ENCODE measurements around the gene RPS21. TPM values are rescaled to one million over a fixed set of nuclear protein-coding genes. Genes with fewer than 3 reads are reported as not detected.

Gene RPS21
- total RNA-seq, 1 donor from 2014 or later, result 1,160 TPM

- Mint-ChIP-seq H3K4me3 (ENCODE audit: low read depth) (no peak overlapping the region), H3K27me3 (no peaks in the 10 kb centered on the region), H3K9me3 (ENCODE audit: low read depth) (no peaks in the 10 kb centered on the region), H3K4me1 (ENCODE audit: low read depth) (no peaks in the 10 kb centered on the region), H3K36me3 (ENCODE audit: insufficient read depth) (peaks cover 2% of the 10 kb centered on the region), H3K27ac (no peak overlapping the region)
- no peak for DNase-seq (ENCODE audit: low spot score, unreplicated experiment)
- no peak for TF ChIP-seq CTCF (IDR thresholded peaks at IDR 0.05; ENCODE audit: unreplicated experiment)
These were observed 8.7 kb downstream of the RPS21 start for GRCh38 chr20:62395311-62396242.

DNA sequence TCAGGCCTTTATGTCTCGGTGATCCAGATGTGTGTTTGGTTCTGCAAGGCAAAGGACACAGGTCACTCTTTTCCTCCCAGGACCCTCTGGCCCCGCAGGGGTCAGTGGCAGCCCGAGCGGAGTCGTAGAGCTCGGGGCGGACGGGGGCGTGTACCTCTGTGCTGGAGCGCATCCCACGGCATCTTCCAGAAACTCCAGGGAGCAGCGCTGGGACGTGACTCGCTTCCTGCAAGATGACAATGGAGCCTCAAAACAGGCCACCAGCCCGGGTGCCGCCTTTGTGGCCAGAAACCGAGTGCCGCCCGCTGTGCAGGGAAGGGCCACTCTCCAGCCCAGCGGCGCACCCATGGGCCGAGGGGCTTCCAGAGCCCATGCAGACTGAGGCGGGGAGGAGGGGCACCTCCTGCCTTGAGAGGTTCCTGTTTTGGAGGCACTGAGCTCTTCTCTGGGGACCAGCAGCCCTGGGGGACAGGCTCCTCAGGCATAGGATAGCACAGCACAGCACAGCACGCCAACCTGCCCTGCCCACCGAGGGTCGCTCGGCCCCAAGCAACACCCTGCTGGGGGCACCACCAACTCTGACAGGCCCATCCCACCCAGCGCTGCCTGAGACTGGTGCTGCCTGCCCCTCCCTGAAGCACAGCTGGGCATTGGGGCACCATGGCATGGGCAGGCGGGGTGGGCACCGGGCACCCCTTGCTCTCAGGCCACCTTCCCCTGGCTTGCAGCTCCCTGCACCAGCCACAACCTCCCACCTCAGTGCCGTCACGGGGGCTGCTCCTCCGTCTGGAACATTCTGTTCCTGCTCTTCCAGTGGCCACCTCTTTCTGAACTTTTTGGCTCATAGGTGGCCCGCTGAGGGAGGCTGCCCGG, 9.7 kb downstream of the RPS21 start:
- H3K27ac Mint-ChIP-seq, result no peak overlapping the region
- DNase-seq (ENCODE audit: low spot score, unreplicated experiment), result no peak
- H3K9me3 Mint-ChIP-seq (ENCODE audit: low read depth), result no peaks in the 10 kb centered on the region
- H3K36me3 Mint-ChIP-seq (ENCODE audit: insufficient read depth), result peaks cover 4% of the 10 kb centered on the region
- H3K27me3 Mint-ChIP-seq, result no peaks in the 10 kb centered on the region
- no peaks in the 10 kb centered on the region for H3K4me1 Mint-ChIP-seq (ENCODE audit: low read depth)
- TF ChIP-seq CTCF (IDR thresholded peaks at IDR 0.05; ENCODE audit: unreplicated experiment), result no peak
- H3K4me3 Mint-ChIP-seq (ENCODE audit: low read depth), result no peak overlapping the region

DNA sequence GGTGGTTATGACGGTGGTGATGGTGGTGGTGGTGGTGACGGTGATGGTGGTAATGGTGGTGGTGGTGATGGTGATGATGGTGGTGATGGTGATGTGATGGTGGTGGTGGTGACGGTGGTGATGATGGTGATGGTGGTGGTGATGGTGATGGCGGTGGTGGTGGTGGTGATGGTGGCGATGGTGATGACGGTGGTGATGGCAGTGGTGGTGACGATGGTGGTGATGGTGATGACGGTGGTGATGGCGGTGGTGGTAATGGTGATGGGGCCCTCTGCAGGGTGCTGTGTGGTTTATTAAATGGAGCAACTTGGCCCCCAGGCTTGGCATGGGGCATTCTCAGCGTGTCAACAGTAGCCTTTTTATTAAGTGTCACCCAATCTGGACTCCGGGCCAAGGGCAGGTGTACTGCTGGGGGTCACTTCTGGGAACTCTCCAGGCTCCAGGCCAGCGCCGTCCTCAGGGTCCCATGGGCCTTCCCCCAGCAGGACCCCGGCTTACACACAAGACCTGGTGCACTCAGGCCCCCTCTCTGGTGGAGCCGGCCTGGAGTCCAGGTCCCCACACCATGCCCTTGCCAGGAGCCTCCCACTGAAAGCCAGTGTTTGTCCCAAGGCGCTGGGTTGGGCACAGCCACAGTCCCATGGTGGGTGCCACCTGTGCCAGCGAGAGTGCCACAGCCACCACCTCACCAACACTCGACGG, 11.4 kb downstream of the RPS21 start:
- H3K27me3 Mint-ChIP-seq, result no peaks in the 10 kb centered on the region
- no peaks in the 10 kb centered on the region for H3K9me3 Mint-ChIP-seq (ENCODE audit: low read depth)
- no peak for DNase-seq (ENCODE audit: low spot score, unreplicated experiment)
- H3K27ac Mint-ChIP-seq, result no peak overlapping the region
- no peaks in the 10 kb centered on the region for H3K4me1 Mint-ChIP-seq (ENCODE audit: low read depth)
- no peak overlapping the region for H3K4me3 Mint-ChIP-seq (ENCODE audit: low read depth)
- H3K36me3 Mint-ChIP-seq (ENCODE audit: insufficient read depth), result peaks cover 5% of the 10 kb centered on the region
- no peak for TF ChIP-seq CTCF (IDR thresholded peaks at IDR 0.05; ENCODE audit: unreplicated experiment)

- Mint-ChIP-seq H3K4me3 (ENCODE audit: low read depth) (no peak overlapping the region), H3K36me3 (ENCODE audit: insufficient read depth) (peaks cover 5% of the 10 kb centered on the region), H3K4me1 (ENCODE audit: low read depth) (peaks cover 1% of the 10 kb centered on the region), H3K9me3 (ENCODE audit: low read depth) (no peaks in the 10 kb centered on the region), H3K27me3 (no peaks in the 10 kb centered on the region), H3K27ac (no peak overlapping the region)
- TF ChIP-seq CTCF (IDR thresholded peaks at IDR 0.05; ENCODE audit: unreplicated experiment), result no peak
- DNase-seq (ENCODE audit: low spot score, unreplicated experiment), result no peak
These were observed 13.1 kb downstream of the RPS21 start for GRCh38 chr20:62400021-62400420.

DNA sequence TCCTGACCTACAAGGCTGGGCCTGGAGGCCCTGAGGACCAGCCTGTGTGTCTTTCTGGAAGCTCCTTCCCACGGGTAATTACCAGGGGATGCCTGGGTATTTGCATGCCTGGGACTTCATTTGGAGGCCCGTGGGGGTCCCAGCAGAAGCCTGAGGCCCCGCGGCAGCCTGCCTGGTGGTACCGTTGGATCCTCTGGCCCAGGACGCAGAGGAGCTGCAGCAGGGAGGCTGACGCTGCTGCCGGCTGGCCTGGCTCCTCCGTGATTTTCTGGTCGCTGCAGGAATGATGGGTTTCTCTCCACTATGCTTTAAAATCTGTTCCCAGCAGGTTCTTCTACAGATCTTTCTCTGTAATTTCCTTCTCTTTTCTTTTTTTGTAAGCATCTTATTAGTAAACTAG, 13.6 kb downstream of the RPS21 start:
- Mint-ChIP-seq H3K9me3 (ENCODE audit: low read depth) (no peaks in the 10 kb centered on the region), H3K27me3 (no peaks in the 10 kb centered on the region), H3K4me3 (ENCODE audit: low read depth) (no peak overlapping the region), H3K27ac (peak overlapping the region; percentile 84), H3K36me3 (ENCODE audit: insufficient read depth) (peaks cover 5% of the 10 kb centered on the region), H3K4me1 (ENCODE audit: low read depth) (peaks cover 5% of the 10 kb centered on the region)
- TF ChIP-seq CTCF (IDR thresholded peaks at IDR 0.05; ENCODE audit: unreplicated experiment), result no peak
- no peak for DNase-seq (ENCODE audit: low spot score, unreplicated experiment)

All from progenitor cell of endocrine pancreas (in vitro differentiated cells).